Left renal cortex interstitium (tissue), 4 donors: ENCODE results near the gene EHBP1L1. TPM values are rescaled to one million over a fixed set of nuclear protein-coding genes. Genes with fewer than 3 reads are reported as not detected.

Experiments
- DNase-seq, 4 donors: peaks; one replicate each; pipeline ENCODE4 v3.0.0-alpha.2; 2013; ENCODE audit warnings: low read depth in 4 of 4, low spot score in 2 of 4, missing footprints in 1 of 4
- polyA plus RNA-seq, 4 donors: library from polyadenylated mRNA; unstranded; fragments of 120-200 nt; gene quantifications; one replicate each; pipeline ENCODE4 v1.2.1, GENCODE V29; 2013; ENCODE audit not compliant: insufficient read length in 4 of 4

The EHBP1L1 gene
- polyA plus RNA-seq, 4 donors, result 9.4 to 23.3 (median 16.2) TPM

DNA sequence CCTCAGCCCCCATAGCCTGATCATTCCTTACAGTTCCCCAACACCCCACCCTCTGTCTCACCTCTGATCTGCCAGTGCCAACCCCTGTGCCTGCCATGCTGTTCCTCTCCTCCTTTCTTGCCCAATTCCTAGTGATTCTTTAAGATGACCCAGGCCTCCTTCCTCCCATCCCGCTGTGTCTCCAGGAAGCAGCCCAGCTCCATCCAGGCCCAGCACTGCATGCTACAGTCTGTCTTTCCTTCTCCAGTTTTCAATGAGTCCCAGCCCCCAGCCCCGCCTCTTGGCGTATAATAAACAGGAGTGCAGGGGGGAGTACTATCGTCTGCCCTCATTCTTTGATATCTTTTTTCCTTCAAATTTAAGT lies 30.0 kb upstream of the EHBP1L1 start:
- DNase-seq, result no peak

GRCh38 chr11:65546217-65546958 lies 29.5 kb upstream of the EHBP1L1 start:
- DNase-seq, result no peak

- DNase-seq, result no peak
Observed at GRCh38 chr11:65547446-65548125, 28.3 kb upstream of the EHBP1L1 start.

DNA sequence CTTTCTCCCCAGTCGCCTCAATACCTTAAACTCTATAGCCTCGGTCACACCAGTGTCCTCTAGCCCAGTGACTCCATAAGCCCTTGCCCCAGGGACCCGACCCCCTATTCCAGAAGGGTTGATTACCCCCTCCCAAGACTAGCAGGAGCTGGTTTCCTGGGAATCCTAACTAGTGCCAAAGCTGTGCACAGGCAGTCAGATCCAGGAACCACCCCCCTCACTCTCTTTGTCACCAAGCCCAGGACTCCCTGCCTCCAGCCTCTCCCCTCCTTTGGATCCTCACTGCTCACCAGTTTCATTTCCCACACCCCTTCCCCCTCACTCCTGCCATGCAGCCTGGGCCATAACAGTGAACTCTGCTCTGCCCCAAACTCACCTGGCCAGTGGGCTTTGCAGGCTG lies 27.5 kb upstream of the EHBP1L1 start:
- no peak for DNase-seq

DNA sequence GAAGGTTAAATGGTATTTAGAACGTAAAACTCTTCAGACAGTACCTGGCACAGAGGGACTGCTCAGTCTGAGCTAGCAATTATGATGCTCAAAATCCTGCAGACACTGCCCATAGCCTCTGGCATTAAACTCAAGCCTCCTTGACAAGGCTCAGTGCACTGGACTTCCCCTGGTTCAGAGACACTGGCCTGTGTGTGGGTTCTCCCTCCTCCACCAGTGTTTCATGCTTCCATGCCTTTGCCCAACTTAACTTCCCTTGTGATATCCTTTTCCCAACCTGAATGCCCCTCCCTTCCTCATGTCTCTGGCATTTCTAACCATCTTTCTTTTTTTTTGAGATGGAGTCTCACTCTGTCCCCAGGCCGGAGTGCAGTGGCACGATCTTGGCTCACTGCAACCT lies 26.8 kb upstream of the EHBP1L1 start:
- no peak for DNase-seq

- DNase-seq, result no peak
Observed at GRCh38 chr11:65551572-65552387, 24.1 kb upstream of the EHBP1L1 start.

- no peak for DNase-seq
Observed at GRCh38 chr11:65552388-65552951, 23.4 kb upstream of the EHBP1L1 start.

DNA sequence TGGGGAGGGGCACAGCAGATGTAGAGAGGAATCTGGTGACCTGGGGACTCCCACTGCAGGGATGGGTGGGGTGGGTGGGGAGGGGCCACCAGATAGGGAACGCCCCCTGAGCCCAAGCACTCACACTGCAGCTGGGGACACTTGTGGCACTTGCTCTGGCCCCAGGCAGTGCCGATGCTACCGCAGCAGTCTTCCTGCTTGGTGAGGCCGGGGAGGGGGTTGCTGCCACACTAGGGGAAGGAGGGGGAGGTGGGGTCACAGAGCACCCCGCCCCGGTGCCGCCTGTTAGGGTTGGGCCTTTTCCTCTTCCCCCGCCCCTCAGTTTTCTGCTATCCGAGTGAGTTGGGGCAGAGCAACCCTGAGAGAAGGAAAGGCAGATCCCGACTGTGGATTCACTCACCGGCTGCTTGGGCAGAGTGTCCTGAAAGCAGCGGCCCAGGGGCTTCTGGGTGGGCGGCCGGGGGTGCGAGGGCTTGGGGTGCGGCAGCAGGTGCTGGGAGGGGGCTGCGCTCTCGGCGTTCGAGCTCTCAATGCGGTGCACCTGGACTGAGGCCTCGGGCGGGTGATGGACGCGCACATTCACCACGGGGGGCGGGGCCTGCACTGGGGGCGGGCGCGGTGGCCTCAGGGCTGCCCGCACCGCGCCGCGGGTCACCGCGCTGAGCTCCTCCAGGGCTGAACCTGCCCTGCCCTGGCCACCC lies 22.4 kb upstream of the EHBP1L1 start:
- no peak for DNase-seq

GRCh38 chr11:65554057-65554818 lies 21.6 kb upstream of the EHBP1L1 start:
- no peak for DNase-seq

GRCh38 chr11:65554842-65555430 lies 20.9 kb upstream of the EHBP1L1 start:
- no peak for DNase-seq

GRCh38 chr11:65555693-65556231 lies 20.1 kb upstream of the EHBP1L1 start:
- no peak for DNase-seq

DNA sequence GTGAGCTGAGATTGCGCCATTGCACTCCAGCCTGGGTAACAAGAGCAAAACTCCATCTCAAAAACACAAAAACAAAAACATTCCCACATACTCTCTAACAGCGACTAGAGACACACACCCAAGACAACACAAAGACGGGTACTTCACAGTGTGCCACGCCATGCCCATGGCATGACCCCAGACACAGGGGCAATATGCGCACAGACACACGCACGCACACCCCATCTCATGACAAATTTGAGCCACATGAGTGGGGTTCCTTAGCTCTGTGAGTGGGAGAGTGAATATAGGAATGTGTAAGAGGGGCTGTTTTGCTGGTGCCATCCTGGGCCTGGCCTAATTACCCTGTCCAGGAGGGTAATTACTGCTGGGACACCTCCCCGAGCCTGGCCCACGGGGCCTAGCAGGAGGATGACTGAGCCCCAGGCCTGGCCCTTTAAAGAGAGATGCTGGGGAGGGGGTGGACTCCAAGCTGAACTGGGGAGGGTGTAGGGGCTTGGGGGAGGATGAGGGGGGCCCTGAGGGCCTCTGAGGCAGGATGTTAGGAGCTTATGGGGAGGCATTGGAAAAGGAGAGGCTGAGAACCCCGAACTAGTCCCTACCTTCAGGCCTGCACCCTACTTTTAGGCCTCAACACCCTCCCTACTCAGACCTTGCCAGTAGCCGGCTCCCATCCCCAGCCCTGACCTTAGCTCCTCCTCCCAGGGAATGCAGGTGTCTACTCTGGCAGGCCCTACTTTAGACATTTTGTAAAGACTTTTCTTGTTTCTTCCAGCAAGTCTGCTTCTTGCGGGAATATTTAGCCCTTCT lies 19.2 kb upstream of the EHBP1L1 start:
- no peak for DNase-seq

GRCh38 chr11:65557280-65558001 lies 18.4 kb upstream of the EHBP1L1 start:
- no peak for DNase-seq

DNA sequence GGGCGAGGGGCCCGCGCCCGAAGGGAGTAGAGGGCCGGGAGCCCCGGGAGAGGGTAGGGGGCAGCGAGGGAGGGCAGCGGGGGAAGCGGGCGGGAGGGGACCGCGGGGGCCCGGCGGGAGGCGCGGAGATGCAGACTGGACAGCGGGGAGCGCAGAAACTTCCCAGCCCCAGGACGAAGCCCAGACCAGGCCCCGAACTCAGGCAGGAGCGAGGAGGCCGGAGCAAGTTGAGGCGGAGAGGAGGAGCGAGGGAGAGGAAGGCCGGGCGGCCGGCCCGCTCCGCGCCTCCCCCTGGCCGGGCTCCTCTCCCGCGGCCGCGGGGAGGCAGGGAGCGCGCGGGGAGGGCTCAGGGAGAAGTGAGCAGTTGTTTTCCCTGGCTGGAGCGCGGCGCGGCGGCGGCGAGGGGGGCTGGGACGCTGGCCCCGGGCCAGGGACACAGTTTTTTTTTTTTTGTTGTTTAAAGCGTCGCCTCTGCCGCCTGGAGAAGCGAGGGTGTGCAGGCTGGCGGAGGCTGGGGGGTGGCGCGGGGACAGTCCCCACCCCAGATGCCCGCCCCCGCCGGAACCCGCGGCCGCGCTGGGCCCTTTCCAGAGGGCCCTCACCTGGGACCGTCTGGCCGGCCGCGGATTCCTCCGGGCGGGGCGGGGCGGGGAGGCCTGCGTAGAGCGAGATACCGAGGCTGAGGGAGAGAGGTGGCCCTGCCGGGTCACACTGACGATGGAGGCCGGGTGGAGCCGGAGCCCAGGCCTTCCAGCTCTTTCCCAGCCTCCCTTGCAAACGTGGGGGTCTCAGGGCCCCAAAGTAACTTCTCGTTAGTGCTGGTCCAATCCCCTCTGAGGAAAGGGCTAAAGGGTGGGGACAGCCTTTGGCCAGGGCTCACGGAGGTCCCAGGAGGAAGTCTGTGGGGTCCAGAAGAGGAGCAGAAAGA lies 17.6 kb upstream of the EHBP1L1 start, which contains the start of gene LTBP3:
TSS of gene LTBP3 (minus strand) at position 358 of the 928 bp plus-strand sequence. CDS start 400 bp downstream, outside the sequence.
- DNase-seq, result peak in 2 of 4 donors; percentile 52 to 73

- DNase-seq, result no peak
Observed at GRCh38 chr11:65558930-65559509, 16.8 kb upstream of the EHBP1L1 start.

GRCh38 chr11:65559535-65559934 lies 16.3 kb upstream of the EHBP1L1 start:
- no peak for DNase-seq
